Measurements from ENCODE around the gene SAA1.

DNA sequence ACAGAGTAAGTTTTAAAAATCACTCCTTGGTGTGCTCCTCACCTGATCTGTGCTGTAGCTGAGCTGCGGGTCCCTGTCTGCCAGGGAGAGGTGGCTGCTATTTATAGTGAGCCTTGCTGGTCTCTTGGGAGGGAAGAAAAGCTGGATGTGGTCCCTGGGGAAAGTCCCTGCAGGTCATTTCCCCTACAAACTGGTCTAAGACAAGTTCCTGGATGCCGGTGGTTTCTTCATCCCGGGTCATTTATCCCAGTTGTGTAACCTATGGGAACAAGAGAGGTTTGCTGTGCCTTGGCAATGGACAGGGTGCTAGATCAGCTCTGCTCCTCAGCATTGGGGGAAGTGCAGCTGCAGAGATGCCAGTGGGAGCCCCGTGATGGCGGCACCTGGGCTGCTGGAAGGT lies 17.5 kb upstream of the SAA1 start, which contains the start of gene SAA2:
- TF ChIP-seq, protein P1, sequence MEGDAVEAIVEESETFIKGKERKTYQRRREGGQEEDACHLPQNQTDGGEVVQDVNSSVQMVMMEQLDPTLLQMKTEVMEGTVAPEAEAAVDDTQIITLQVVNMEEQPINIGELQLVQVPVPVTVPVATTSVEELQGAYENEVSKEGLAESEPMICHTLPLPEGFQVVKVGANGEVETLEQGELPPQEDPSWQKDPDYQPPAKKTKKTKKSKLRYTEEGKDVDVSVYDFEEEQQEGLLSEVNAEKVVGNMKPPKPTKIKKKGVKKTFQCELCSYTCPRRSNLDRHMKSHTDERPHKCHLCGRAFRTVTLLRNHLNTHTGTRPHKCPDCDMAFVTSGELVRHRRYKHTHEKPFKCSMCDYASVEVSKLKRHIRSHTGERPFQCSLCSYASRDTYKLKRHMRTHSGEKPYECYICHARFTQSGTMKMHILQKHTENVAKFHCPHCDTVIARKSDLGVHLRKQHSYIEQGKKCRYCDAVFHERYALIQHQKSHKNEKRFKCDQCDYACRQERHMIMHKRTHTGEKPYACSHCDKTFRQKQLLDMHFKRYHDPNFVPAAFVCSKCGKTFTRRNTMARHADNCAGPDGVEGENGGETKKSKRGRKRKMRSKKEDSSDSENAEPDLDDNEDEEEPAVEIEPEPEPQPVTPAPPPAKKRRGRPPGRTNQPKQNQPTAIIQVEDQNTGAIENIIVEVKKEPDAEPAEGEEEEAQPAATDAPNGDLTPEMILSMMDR (optimal IDR thresholded peaks at IDR 0.05 in 1 of 3, IDR thresholded peaks at IDR 0.05 in 1 of 3, conservative IDR thresholded peaks at IDR 0.05 in 1 of 3; ENCODE audit: extremely low read depth in 1 of 3, insufficient read depth in 2 of 3, low read length in 3 of 3) = no peak
- TF ChIP-seq EZH2 (IDR thresholded peaks at IDR 0.05; ENCODE audit: low read length) = no peak

All from keratinocyte (primary cell).